ENCODE results near the gene NLGN3.
"Not testable (repeated sequence)": the region's sequence is repeated elsewhere in the genome, so short reads cannot be mapped to it uniquely, and the experiment has no call there.

The NLGN3 gene

DNA sequence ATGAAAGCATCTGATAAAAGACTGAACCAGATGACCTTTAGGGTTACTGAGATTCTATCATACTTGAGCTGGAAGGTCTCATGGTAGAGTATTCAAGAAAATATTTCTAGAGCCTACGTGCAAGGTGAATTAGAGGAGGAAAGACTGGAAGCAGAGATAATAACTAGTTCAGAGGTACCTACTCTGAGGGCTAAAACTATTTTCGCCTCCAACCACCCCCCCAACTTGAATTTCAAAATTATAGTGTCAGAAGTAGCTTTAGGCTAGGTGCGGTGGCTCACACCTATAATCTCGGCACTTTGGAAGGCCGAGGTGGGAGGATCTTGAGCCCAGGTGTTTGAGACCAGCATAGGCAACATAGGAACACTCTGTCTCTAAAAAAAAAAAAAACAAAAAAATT, 30.9 kb downstream of the NLGN3 start:
- Histone ChIP-seq H3K36me3 (ENCODE audit: control insufficient read depth, insufficient read depth, low read length) (no peaks in the 10 kb centered on the region), H3K27me3 (ENCODE audit: control insufficient read depth, insufficient read depth, low read length) (no peaks in the 10 kb centered on the region), H3K9ac (ENCODE audit: low read depth, low read length) (no peak overlapping the region), H3K4me3 (ENCODE audit: low read depth, low read length) (no peak overlapping the region), H3K9me3 (ENCODE audit: control insufficient read depth, insufficient read depth, low read length) (no peaks in the 10 kb centered on the region), H3K4me1 (ENCODE audit: control insufficient read depth, insufficient read depth, low read length) (peaks cover 8% of the 10 kb centered on the region)

DNA sequence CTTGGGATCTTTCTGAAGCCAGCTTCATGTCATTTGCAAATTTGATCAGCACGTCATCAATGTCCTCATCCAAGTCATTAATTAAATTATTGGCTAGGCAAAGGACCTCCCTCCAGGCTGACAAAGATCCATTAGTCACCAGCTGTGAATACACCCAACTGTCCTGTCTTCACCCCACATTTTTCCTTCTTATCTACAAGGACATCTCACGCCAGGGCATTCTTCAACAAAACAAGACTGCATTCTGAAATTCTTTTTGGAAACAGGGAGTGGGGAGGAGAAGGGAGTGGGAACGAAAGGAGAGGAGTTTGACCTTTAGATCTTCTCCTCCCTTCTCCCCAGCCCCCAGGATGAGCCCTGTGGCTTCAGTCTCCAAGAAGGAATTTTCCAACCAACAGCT, 32.7 kb downstream of the NLGN3 start:
- no peaks in the 10 kb centered on the region for H3K27me3 ChIP-seq (ENCODE audit: control insufficient read depth, insufficient read depth, low read length)
- H3K9ac ChIP-seq (ENCODE audit: low read depth, low read length): no peak overlapping the region
- peaks cover 2% of the 10 kb centered on the region for H3K4me1 ChIP-seq (ENCODE audit: control insufficient read depth, insufficient read depth, low read length)
- H3K9me3 ChIP-seq (ENCODE audit: control insufficient read depth, insufficient read depth, low read length): no peaks in the 10 kb centered on the region
- no peaks in the 10 kb centered on the region for H3K36me3 ChIP-seq (ENCODE audit: control insufficient read depth, insufficient read depth, low read length)
- H3K4me3 ChIP-seq (ENCODE audit: low read depth, low read length): no peak overlapping the region

DNA sequence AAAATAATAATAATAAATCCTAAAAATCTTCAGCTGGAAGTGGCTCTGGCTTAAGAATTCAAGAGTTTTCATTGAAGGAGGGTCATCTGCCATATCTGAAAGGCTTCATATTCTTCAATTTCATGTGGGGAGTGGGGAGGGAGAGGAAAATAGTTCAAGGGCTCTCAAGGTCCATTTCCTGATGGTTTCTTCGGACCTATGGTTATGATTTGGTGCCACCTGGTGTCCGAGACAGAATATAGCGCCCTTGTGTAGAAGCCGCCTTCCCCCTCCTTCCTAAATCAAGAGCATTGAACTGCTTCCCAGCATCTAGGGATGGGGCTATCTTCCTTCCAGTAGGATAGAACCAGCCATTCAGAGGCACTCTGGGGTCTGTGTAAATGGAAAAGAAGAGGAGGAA, 34.3 kb downstream of the NLGN3 start:
- Histone ChIP-seq H3K9ac (ENCODE audit: low read depth, low read length) (no peak overlapping the region), H3K4me3 (ENCODE audit: low read depth, low read length) (no peak overlapping the region), H3K27me3 (ENCODE audit: control insufficient read depth, insufficient read depth, low read length) (no peaks in the 10 kb centered on the region), H3K36me3 (ENCODE audit: control insufficient read depth, insufficient read depth, low read length) (no peaks in the 10 kb centered on the region), H3K4me1 (ENCODE audit: control insufficient read depth, insufficient read depth, low read length) (peaks cover 12% of the 10 kb centered on the region), H3K9me3 (ENCODE audit: control insufficient read depth, insufficient read depth, low read length) (no peaks in the 10 kb centered on the region)

DNA sequence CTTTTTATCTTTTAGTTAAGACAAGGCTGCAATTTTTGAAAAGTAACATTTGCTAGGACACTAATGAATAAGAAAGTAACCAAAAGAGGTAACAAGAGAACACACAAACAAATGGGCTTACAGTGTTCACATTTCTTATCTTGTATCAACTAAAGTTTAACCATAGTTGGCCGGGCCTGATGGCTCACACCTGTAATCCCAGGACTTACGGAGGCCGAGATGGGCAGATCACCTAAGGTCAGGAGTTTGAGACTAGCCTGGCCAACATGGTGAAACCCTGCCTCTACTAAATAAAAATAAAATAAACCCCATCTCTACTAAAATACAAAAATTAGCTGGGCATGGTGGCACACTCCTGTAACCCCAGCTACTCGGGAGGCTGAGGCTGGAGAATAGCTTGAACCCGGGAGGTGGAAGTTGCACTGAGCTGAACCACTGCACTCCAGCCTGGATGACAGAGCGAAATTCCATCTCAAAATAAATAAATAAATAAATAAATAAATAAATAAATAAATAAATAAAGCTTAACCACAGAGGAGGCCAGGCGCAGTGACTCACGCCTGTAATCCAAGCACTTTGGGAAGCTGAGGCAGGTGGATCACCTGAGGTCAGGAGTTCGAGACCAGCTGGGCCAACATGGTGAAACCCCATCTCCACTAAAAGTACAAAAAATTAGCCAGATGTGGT, 36.1 kb downstream of the NLGN3 start:
- not testable (repeated sequence) for H3K36me3 ChIP-seq (ENCODE audit: control insufficient read depth, insufficient read depth, low read length); H3K9ac ChIP-seq (ENCODE audit: low read depth, low read length); H3K9me3 ChIP-seq (ENCODE audit: control insufficient read depth, insufficient read depth, low read length); H3K27me3 ChIP-seq (ENCODE audit: control insufficient read depth, insufficient read depth, low read length); H3K4me3 ChIP-seq (ENCODE audit: low read depth, low read length)
- peaks cover 12% of the 10 kb centered on the region for H3K4me1 ChIP-seq (ENCODE audit: control insufficient read depth, insufficient read depth, low read length)

DNA sequence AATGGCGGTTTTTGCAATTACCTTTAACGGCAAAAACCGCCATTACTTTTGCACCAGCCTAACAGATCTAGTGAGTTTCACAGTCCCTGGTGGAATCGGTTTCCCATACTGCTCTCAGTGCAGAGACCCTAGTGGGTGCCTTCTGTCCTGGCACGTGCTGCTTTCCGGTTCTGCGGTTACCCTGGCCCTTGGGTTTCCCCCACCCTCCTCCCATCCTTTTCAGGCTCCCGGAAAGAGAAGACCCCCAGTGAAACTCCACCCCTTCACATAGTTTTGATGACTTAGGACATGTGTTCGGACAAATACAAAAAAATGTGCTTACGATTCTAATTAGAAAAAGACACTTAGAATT, 36.9 kb downstream of the NLGN3 start:
- peak overlapping the region; percentile 45 for H3K4me3 ChIP-seq (ENCODE audit: low read depth, low read length)
- no peaks in the 10 kb centered on the region for H3K27me3 ChIP-seq (ENCODE audit: control insufficient read depth, insufficient read depth, low read length)
- peak overlapping the region; percentile 28 for H3K9ac ChIP-seq (ENCODE audit: low read depth, low read length)

DNA sequence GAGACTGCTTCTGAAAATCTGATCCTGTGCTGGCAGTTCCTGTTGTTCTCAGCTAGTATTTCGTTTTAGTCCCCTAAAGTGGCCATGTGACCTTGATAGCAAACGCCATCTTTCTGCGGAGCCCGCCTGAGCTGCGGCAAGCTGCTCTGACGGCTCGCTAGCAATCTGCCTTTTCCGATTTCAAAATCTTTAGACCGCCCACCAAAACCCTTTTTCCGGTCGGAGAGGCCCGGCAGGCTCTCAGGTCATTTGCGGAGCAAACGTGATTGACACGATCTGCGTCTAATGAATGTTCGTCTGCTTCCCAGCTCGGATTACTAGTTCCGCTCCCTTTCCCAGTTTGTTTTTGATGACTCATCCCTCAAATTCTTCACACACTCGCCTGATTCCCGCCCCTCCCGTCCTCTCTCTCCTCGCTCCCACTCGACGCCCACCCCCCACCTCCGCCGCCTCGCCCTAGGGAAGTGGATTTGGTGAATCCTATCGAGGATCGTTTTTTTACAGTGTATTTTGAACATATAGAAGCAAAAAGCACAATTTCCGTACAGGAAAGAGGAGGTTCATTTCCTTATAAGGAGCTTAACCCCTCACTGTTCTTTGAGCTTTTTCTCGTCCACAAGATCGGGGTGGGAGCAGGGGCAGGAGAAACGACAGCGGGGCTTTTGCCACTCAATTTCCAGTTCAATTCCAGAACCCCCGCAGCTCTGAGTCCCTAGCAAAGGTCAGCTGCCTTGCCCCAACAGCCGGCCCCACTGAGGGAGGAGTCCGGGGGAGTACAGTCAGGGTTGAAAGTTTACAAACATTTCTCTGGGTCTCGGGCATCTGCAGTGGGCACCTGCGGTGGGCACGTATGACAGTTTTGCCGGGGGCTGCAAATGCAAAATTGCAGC, 37.5 kb downstream of the NLGN3 start:
- peak overlapping the region; percentile 54 for H3K9ac ChIP-seq (ENCODE audit: low read depth, low read length)
- H3K4me3 ChIP-seq (ENCODE audit: low read depth, low read length): peak overlapping the region; percentile 45
- peaks cover 12% of the 10 kb centered on the region for H3K4me1 ChIP-seq (ENCODE audit: control insufficient read depth, insufficient read depth, low read length)
- H3K9me3 ChIP-seq (ENCODE audit: control insufficient read depth, insufficient read depth, low read length): peaks cover 4% of the 10 kb centered on the region
- H3K27me3 ChIP-seq (ENCODE audit: control insufficient read depth, insufficient read depth, low read length): no peaks in the 10 kb centered on the region
- no peaks in the 10 kb centered on the region for H3K36me3 ChIP-seq (ENCODE audit: control insufficient read depth, insufficient read depth, low read length)

More for the DNA sequence above, 36.9 kb downstream of the NLGN3 start:
- H3K9me3 ChIP-seq (ENCODE audit: control insufficient read depth, insufficient read depth, low read length): peaks cover 4% of the 10 kb centered on the region
- H3K4me1 ChIP-seq (ENCODE audit: control insufficient read depth, insufficient read depth, low read length): peaks cover 12% of the 10 kb centered on the region
- H3K36me3 ChIP-seq (ENCODE audit: control insufficient read depth, insufficient read depth, low read length): no peaks in the 10 kb centered on the region

DNA sequence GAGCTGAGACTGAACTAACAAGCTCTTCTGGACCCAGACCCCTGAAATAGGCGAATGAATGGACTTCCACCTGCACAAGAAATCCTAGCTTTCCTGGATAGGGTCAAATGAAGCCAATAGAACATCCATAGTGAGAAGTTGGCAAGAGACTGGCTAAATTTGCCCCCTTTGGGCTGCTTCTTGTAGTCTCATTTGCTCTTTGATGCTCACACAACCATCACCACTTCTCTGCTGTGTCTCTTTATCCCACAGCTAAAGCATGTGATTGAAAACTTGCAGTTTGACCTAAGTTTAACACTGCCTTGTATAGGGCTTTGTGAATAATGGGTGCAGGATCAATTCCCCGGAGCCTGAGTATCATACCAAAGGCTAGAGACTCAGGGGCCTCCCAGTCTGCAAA, 38.2 kb downstream of the NLGN3 start:
- peak overlapping the region; percentile 35 for H3K4me3 ChIP-seq (ENCODE audit: low read depth, low read length)
- no peaks in the 10 kb centered on the region for H3K27me3 ChIP-seq (ENCODE audit: control insufficient read depth, insufficient read depth, low read length)
- peaks cover 4% of the 10 kb centered on the region for H3K9me3 ChIP-seq (ENCODE audit: control insufficient read depth, insufficient read depth, low read length)
- H3K9ac ChIP-seq (ENCODE audit: low read depth, low read length): peak overlapping the region; percentile 54
- peaks cover 12% of the 10 kb centered on the region for H3K4me1 ChIP-seq (ENCODE audit: control insufficient read depth, insufficient read depth, low read length)
- no peaks in the 10 kb centered on the region for H3K36me3 ChIP-seq (ENCODE audit: control insufficient read depth, insufficient read depth, low read length)

DNA sequence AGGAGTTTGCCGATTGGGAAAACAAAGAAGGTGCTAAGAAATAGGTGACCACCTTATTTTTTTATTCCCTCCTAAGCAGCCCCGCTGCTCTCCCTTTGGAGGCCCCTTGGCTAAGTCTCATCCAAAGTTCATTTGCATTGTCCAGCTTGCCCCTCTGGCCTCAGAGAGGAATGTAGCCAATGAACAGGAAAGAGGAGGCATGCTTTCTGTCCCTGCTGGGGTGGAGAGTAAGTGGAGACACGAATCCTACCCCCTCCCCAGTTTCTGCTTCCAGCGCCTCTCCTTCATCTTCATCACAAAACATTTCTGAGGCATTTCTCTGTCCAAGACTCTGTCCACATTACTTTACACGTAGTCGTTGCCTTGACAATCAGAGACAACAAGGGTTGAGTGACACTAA, 38.7 kb downstream of the NLGN3 start:
- no peaks in the 10 kb centered on the region for H3K27me3 ChIP-seq (ENCODE audit: control insufficient read depth, insufficient read depth, low read length)
- H3K9me3 ChIP-seq (ENCODE audit: control insufficient read depth, insufficient read depth, low read length): peaks cover 4% of the 10 kb centered on the region
- no peak overlapping the region for H3K9ac ChIP-seq (ENCODE audit: low read depth, low read length)
- H3K36me3 ChIP-seq (ENCODE audit: control insufficient read depth, insufficient read depth, low read length): no peaks in the 10 kb centered on the region
- H3K4me1 ChIP-seq (ENCODE audit: control insufficient read depth, insufficient read depth, low read length): peaks cover 12% of the 10 kb centered on the region
- no peak overlapping the region for H3K4me3 ChIP-seq (ENCODE audit: low read depth, low read length)

DNA sequence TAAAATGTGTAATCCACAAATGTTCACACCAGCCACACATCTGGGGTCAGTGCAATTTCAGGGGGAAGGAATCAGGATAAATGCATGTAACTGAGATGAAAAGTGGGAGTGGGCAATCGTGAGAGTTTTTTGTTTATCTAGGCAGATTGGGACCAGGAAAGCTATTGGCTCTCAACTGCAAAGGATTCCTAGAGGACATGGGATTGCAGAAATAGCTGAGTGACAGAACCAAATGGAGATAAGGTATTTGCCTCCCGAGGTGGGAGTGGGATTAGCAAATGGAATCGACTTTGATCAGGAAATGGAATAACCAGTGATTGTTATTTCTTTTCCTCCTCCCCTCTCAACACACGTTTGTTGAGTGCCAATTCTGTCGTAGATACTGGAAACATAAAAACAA, 39.5 kb downstream of the NLGN3 start:
- Histone ChIP-seq H3K9me3 (ENCODE audit: control insufficient read depth, insufficient read depth, low read length) (peaks cover 4% of the 10 kb centered on the region), H3K9ac (ENCODE audit: low read depth, low read length) (no peak overlapping the region), H3K4me3 (ENCODE audit: low read depth, low read length) (no peak overlapping the region), H3K27me3 (ENCODE audit: control insufficient read depth, insufficient read depth, low read length) (no peaks in the 10 kb centered on the region), H3K36me3 (ENCODE audit: control insufficient read depth, insufficient read depth, low read length) (no peaks in the 10 kb centered on the region), H3K4me1 (ENCODE audit: control insufficient read depth, insufficient read depth, low read length) (peaks cover 12% of the 10 kb centered on the region)

DNA sequence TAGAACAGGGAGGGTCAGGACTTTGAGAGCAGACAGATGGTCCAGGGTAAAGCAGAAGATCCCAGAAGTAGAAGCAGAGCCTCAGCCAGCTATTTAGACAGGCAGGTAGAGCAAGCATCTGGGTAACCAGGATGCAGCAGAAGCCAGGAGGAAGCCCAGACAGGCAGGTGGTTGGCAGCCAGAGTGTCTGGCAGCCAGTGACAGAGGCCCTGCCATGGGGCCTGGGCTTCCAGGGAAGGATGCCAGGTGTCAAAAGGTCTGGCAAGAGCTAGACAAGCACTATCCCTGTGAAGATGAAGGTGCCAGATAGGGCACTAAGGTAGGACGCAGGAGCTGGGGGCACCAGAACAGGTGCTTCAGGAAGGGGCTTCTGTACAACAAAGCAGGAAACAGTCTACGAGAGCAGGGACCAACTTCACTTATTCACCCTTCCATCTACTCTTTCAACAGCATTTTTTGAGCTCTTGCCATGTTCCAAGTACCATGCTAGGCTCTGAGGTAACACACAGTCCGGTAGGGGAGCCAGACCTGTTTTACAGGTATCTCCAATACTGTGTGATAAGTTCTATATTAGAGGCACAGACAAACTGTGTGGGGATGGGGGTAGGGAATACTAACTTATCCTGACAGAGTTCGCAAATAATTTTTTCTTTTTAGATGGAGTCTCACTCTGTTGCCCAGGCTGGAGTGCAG, 40.3 kb downstream of the NLGN3 start:
- H3K4me3 ChIP-seq (ENCODE audit: low read depth, low read length): no peak overlapping the region
- no peaks in the 10 kb centered on the region for H3K36me3 ChIP-seq (ENCODE audit: control insufficient read depth, insufficient read depth, low read length)
- H3K4me1 ChIP-seq (ENCODE audit: control insufficient read depth, insufficient read depth, low read length): peaks cover 10% of the 10 kb centered on the region
- peaks cover 4% of the 10 kb centered on the region for H3K9me3 ChIP-seq (ENCODE audit: control insufficient read depth, insufficient read depth, low read length)
- H3K27me3 ChIP-seq (ENCODE audit: control insufficient read depth, insufficient read depth, low read length): no peaks in the 10 kb centered on the region
- no peak overlapping the region for H3K9ac ChIP-seq (ENCODE audit: low read depth, low read length)

DNA sequence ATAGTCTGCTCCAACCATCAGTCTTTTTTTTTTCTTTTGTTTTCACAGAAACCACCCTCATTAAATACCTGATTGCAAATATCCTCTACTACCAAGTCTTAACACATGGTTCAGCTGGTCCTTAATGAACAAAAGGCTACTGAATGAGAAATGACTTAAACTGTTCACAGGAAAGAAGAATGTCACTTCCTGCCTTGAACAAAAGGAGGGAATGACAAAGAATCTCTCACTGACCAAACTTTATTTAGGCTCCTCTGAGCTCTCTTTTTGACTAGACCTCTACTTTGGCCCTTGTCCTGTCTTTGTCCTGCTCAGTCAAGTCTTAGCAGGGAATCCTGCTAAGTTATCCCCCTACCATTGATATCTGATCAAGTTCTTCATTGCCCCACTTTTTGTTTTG, 46.6 kb downstream of the NLGN3 start:
- H3K4me3 ChIP-seq (ENCODE audit: low read depth, low read length): no peak overlapping the region
- H3K27me3 ChIP-seq (ENCODE audit: control insufficient read depth, insufficient read depth, low read length): no peaks in the 10 kb centered on the region
- H3K9me3 ChIP-seq (ENCODE audit: control insufficient read depth, insufficient read depth, low read length): no peaks in the 10 kb centered on the region
- no peak overlapping the region for H3K9ac ChIP-seq (ENCODE audit: low read depth, low read length)
- peaks cover 4% of the 10 kb centered on the region for H3K4me1 ChIP-seq (ENCODE audit: control insufficient read depth, insufficient read depth, low read length)
- no peaks in the 10 kb centered on the region for H3K36me3 ChIP-seq (ENCODE audit: control insufficient read depth, insufficient read depth, low read length)

All from iPS-15b (cell line).